ENCODE results near the gene MTARC2.

The MTARC2 gene

DNA sequence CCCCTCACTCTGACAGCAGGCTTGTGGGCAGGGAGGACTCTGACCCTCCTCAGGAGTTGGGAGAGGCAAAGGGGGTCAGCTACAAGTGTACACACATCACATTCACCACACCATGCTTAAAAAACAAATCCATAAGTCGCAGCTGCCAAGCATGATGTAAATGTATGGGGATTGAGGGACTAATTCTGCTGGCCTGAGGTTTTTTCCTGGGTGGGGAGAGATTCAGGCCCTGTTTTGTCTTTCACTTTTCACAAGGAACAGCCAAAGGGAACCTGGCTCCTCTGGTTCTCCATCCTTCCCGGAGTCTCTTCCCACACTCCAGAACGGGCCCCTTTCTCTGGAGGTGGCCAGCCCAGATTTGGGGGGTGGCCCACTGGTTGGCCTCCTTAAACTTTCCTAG is 1.3 kb upstream of the MTARC2 start:
- Histone ChIP-seq H3K27me3 (ENCODE audit: insufficient read depth, poor library complexity, severe bottlenecking) (no peaks in the 10 kb centered on the region), H3K4me3 (ENCODE audit: severe bottlenecking) (no peak overlapping the region), H3K4me1 (ENCODE audit: insufficient read depth, poor library complexity, severe bottlenecking) (no peaks in the 10 kb centered on the region), H3K27ac (ENCODE audit: poor library complexity, severe bottlenecking) (no peak overlapping the region), H3K9me3 (ENCODE audit: severe bottlenecking) (no peaks in the 10 kb centered on the region), H3K36me3 (ENCODE audit: low read depth) (no peaks in the 10 kb centered on the region)
- no peak for DNase-seq (ENCODE audit: low spot score)
- no peak for ATAC-seq (ENCODE audit: low read depth)
- TF ChIP-seq, protein P1, sequence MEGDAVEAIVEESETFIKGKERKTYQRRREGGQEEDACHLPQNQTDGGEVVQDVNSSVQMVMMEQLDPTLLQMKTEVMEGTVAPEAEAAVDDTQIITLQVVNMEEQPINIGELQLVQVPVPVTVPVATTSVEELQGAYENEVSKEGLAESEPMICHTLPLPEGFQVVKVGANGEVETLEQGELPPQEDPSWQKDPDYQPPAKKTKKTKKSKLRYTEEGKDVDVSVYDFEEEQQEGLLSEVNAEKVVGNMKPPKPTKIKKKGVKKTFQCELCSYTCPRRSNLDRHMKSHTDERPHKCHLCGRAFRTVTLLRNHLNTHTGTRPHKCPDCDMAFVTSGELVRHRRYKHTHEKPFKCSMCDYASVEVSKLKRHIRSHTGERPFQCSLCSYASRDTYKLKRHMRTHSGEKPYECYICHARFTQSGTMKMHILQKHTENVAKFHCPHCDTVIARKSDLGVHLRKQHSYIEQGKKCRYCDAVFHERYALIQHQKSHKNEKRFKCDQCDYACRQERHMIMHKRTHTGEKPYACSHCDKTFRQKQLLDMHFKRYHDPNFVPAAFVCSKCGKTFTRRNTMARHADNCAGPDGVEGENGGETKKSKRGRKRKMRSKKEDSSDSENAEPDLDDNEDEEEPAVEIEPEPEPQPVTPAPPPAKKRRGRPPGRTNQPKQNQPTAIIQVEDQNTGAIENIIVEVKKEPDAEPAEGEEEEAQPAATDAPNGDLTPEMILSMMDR (IDR thresholded peaks at IDR 0.05; ENCODE audit: poor library complexity, severe bottlenecking): no peak

- no peak for DNase-seq (ENCODE audit: low spot score)
Measured at GRCh38 chr1:220747437-220748088, 559 bp upstream of the MTARC2 start.

GRCh38 chr1:220748936-220749335 is 814 bp downstream of the MTARC2 start:
- Histone ChIP-seq H3K4me3 (ENCODE audit: severe bottlenecking) (peak overlapping the region; percentile 57), H3K27ac (ENCODE audit: poor library complexity, severe bottlenecking) (no peak overlapping the region), H3K9me3 (ENCODE audit: severe bottlenecking) (no peaks in the 10 kb centered on the region), H3K27me3 (ENCODE audit: insufficient read depth, poor library complexity, severe bottlenecking) (no peaks in the 10 kb centered on the region), H3K36me3 (ENCODE audit: low read depth) (no peaks in the 10 kb centered on the region), H3K4me1 (ENCODE audit: insufficient read depth, poor library complexity, severe bottlenecking) (no peaks in the 10 kb centered on the region)
- no peak for DNase-seq (ENCODE audit: low spot score)
- ATAC-seq (ENCODE audit: low read depth): no peak
- TF ChIP-seq, protein P1 (IDR thresholded peaks at IDR 0.05; ENCODE audit: poor library complexity, severe bottlenecking): no peak

More at GRCh38 chr1:220747437-220748088, 559 bp upstream of the MTARC2 start:
- Histone ChIP-seq H3K27ac (ENCODE audit: poor library complexity, severe bottlenecking) (no peak overlapping the region), H3K36me3 (ENCODE audit: low read depth) (no peaks in the 10 kb centered on the region), H3K4me1 (ENCODE audit: insufficient read depth, poor library complexity, severe bottlenecking) (no peaks in the 10 kb centered on the region), H3K27me3 (ENCODE audit: insufficient read depth, poor library complexity, severe bottlenecking) (no peaks in the 10 kb centered on the region), H3K9me3 (ENCODE audit: severe bottlenecking) (no peaks in the 10 kb centered on the region), H3K4me3 (ENCODE audit: severe bottlenecking) (peak overlapping the region; percentile 57)
- TF ChIP-seq, protein P1 (IDR thresholded peaks at IDR 0.05; ENCODE audit: poor library complexity, severe bottlenecking): no peak
- no peak; the same call in 2 of the 3 replicates for ATAC-seq (ENCODE audit: low read depth)

GRCh38 chr1:220750131-220750515 is 2.0 kb downstream of the MTARC2 start:
- DNase-seq (ENCODE audit: low spot score): no peak
- TF ChIP-seq, protein P1 (IDR thresholded peaks at IDR 0.05; ENCODE audit: poor library complexity, severe bottlenecking): no peak
- no peak for ATAC-seq (ENCODE audit: low read depth)
- Histone ChIP-seq H3K9me3 (ENCODE audit: severe bottlenecking) (no peaks in the 10 kb centered on the region), H3K27me3 (ENCODE audit: insufficient read depth, poor library complexity, severe bottlenecking) (no peaks in the 10 kb centered on the region), H3K4me1 (ENCODE audit: insufficient read depth, poor library complexity, severe bottlenecking) (no peaks in the 10 kb centered on the region), H3K36me3 (ENCODE audit: low read depth) (no peaks in the 10 kb centered on the region), H3K27ac (ENCODE audit: poor library complexity, severe bottlenecking) (no peak overlapping the region), H3K4me3 (ENCODE audit: severe bottlenecking) (no peak overlapping the region)

DNA sequence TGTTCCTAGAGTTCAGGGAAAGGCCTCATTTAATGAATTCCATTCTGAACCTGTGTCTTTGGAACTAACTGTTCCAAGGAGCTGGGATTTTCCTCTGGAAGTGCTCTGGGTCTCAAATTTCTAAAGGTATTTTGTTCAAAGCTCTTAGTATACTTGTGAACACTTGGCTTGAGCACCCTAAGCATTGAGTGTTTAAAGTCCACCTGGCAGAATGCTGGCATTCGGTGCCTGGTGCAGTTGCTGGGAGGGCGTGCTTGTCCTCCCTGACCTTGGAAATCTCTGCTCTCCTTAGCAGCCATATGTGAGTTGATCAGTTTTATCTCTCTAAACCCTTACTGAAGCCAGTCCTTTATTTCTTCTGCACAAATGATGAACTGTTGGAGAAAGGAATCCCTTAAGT is 3.0 kb downstream of the MTARC2 start:
- H3K27ac ChIP-seq (ENCODE audit: poor library complexity, severe bottlenecking): no peak overlapping the region
- TF ChIP-seq, protein P1 (IDR thresholded peaks at IDR 0.05; ENCODE audit: poor library complexity, severe bottlenecking): no peak
- H3K36me3 ChIP-seq (ENCODE audit: low read depth): no peaks in the 10 kb centered on the region
- no peaks in the 10 kb centered on the region for H3K27me3 ChIP-seq (ENCODE audit: insufficient read depth, poor library complexity, severe bottlenecking)
- no peak overlapping the region for H3K4me3 ChIP-seq (ENCODE audit: severe bottlenecking)
- H3K9me3 ChIP-seq (ENCODE audit: severe bottlenecking): no peaks in the 10 kb centered on the region
- ATAC-seq (ENCODE audit: low read depth) (no peak), DNase-seq (ENCODE audit: low spot score) (no peak)
- H3K4me1 ChIP-seq (ENCODE audit: insufficient read depth, poor library complexity, severe bottlenecking): no peaks in the 10 kb centered on the region
